HG03039 (cell line): ENCODE results near the gene DNM3.

Source experiments
- ATAC-seq: cut with Tn5 transposase; IDR thresholded peaks from one replicate; pipeline ENCODE4 v1.9.1; 2021; ENCODE audit warnings: mild to moderate bottlenecking, moderate library complexity; ENCODE audit not compliant: unreplicated experiment

The DNM3 gene

DNA sequence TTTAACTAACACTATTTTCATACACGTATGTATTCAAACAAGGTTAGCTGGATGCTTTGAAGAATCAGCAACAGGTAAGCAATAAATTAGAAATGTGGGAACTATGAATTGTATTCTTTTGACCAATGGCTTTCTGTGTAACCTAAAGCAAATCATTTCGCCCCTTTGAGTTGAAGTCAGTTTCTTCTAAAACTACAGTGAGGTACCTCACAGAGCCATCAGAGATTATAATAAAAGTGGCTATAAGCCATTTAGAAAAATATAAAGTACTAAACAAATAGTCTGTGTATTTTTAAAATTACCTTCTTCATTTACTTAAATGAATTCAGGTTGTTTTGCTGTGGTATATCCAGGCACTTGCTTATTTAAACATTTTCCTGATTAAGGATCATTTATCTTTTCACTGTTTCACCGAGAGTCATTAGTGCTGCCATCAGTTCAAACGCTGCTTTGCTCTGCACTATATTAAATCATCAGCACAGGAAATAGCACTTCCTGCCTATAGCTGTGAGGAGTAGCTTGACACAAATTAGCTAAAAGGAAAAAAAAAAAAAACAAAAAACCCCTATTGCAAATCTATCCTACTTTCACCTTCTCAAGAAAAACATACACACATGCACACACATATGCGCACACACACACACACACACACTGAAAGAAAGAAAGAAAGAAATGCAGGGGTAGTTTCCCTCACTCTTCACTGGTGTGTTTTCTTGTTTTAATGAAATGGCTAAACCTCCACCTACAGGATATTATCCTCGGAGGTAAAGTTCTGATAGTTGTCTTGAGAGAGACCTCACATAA is 539.3 kb downstream of the DNM3 start:
- ATAC-seq = peak; percentile 77

DNA sequence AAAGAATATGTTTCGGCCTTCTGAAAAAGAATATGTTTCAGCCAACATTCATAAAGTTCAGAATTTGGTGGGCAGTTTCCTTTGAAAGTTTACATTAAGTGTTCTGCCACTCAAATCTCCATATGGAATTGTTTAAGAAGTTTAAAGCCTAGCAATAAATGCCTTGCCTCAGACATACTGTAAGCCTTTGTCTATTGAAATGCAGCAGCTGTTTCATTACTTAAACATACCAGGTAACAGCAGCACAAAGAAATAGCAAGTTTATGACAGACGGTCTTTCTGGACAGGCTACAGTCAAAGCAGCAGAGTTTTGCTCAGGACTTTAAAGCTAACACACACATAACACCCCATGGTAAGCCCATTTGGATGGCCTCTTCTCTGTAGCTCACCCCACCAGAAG is 540.6 kb downstream of the DNM3 start:
- ATAC-seq = no peak

DNA sequence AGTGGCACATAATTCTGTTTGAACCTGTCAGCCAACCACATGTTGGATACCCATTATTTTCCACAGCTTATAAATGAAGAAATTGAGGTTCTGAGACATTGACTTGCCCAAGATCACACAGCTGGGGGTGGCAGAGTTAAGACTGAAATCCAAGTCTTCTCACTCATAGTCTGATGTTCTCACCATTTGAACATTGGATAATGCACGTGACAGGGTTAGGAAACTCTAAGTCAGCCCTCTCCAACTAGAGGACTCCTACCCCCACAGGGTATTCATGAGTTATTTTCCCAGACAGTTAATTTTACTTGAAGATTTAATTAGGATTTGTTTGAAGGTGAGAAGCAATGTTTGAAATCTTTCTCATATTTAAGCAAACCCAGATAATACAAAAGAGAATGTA is 541.1 kb downstream of the DNM3 start:
- ATAC-seq = no peak

DNA sequence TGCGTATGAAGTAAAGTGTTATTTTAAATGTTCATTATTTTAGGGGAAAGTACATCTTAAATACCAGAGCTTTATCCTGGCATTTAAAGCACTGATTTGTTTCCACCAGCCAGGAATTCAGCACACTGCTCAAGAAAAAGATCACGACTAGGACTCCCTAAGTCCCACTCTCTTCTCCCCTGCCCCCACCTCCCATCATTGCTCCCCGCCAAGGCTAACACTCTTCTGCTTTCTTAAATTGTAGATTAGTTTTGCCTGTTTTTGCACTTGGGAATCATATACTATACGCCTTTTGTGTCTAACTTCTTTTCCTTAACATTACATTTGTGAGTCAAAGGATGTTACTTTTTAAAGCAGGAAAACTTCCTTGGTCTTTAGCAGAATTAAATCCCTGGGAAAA is 541.7 kb downstream of the DNM3 start:
- ATAC-seq = no peak

DNA sequence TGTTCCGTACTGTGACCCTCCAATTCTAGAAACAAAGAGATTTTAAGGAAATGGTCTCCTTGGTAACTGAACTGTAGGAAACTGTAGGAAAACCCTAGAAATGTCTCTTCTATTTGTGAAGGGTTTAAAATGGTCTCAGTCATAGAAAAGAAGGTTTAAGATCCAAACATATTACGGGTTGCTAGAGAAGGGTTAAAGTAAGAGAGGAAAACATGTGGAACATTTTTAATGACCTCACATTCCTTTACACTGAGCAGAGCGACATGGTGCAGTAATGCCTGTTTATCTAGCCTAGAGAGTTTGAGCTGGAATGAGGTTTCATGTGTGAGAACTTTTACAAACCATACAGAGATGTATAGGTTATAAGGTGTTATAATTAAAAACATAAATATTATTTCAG is 542.2 kb downstream of the DNM3 start:
- ATAC-seq = no peak

DNA sequence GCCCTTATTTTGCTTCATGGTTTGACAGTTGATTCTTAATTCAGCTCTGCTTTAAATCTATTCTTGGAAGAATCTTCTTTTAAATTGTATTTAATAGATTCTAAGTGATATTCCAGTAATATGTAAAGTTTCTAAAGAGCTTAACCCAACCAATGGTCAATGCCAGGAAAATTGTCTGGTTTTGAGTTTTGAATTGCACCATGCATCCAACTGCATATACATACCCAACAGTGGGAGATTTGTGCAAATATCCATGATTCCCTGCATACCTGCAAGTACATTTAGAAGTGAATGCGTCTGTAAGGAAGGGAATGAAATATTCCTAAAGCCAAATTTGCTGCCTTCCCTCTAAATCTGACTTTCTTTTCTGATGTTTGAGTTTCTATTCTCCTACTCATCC is 543.4 kb downstream of the DNM3 start:
- no peak for ATAC-seq

DNA sequence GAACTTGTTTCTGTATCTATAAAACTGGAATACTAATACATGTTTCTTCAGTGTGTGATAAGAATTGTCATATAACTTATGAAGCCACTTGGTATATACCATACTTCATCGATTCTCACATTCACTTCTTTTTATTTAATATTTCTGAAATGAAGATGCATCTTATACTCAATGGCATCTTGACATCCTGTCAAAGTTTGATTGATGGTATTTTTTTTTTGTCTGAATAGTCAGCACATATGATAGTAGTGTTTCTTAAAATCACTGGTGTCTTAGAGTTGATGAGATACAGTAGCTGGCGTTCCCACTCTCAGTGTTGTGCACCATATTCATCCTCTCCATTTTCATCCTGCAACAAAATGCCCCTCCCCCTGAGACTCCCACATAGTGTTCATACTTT is 544.7 kb downstream of the DNM3 start:
- ATAC-seq = no peak

DNA sequence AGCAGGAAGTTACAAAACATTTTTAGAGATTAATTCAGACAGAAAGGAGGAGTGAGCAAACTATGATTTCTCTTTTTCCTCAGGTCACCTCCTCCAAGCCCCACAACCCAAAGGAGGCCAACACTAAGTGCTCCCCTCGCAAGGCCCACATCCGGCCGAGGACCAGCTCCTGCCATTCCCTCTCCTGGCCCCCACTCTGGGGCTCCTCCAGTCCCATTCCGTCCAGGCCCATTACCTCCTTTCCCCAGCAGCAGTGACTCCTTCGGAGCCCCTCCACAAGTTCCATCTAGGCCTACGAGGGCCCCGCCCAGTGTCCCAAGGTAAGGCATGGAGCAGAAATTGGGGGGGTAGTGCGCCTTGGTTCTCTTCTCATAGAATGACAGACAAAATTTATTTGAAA is 547.2 kb downstream of the DNM3 start:
- no peak for ATAC-seq

DNA sequence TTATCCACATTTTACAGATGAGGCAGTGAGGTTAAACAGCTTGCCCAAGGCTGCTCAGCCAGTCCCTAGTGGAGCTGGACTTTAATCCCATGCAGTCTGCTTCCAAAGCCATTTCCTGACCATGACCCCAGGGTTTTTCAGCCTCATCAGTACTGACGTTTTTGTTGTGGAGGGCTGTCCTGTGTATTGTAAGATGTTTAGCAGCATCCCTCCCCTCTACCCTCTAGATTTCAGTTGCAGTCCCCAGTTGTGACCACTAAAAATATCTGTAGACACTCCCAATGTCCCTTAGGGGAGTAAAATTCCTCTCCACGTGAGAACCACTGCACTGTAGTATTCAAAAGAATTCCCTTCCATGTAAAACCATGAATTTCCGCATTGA is 549.0 kb downstream of the DNM3 start:
- ATAC-seq = no peak

DNA sequence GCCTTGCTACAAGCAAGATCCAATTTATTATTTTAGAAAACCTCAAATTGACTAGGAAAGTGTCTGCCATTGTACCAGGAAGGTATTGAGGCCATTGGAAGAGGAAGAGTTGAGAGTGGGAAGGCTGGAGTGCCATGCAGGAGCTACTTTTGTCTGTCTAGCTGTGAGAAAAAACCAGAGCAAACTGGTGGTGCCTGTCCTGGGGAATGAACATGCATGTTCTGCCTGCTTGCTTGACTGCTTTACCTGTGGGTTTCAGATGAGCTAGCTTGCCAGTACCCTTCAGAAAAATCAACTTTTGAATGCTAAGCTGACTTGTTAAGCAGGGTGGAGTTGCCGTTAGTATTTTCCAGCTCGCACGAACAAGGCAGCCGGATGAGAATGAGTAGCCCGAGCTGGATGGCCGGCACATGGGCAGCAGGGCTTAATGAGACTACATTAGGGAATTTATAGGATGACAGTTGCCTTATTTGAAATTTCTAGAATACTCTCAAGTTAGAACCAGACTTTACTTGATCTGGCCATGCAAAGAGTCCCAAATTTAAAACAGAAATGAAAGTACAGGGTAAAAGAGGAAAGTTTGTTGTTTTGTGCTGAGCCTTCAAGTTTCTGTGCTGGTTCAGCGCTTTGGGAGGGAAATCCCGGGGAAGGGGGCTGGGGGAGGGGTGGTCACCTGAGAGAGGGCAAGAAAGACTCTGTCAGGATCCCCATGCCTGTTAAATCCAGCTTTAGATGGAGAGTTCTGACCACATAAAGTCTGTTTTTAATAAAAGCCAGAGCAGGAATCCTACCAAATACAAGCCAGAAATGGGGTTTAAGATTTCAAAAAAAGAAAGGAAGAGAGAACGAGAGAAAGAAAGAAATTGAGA is 549.6 kb downstream of the DNM3 start:
- ATAC-seq = peak; percentile 65

DNA sequence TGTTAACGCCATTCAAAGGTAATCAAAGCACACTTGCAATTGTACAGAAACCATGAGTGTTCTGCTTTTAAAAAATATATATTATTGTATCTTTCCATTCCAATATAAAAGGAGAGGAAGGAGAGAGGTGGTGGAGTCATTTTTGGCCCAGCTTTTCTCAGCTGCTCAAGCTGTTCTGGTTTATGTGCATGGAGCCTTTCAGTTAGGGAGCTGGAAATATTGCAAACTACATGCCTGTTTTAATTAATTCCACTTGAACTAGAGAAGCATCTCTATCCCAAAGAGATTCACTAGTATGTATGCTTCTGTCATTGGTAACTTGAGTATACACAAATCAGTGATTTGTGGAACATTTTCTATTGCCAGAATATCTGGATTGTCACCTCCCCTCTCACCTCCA is 550.7 kb downstream of the DNM3 start:
- no peak for ATAC-seq

DNA sequence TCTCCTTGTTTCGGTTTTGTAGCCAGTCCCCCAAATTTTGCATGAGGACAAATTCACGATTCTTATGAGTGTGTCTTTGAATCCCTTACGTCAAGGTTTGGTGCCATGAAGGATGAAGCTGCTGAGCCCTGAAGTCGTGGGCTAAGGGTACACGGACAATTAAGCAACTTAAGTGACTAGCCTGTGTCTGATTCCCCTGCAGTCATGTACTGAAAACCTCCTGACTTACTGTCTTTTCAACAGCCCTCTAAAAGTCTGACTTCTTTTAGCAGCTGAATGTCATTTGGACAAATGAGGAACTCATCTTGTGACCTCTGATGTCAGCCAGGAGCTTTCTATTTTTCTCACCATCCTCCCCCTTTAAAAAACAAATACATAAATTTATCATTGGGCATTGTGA is 552.1 kb downstream of the DNM3 start:
- no peak for ATAC-seq

DNA sequence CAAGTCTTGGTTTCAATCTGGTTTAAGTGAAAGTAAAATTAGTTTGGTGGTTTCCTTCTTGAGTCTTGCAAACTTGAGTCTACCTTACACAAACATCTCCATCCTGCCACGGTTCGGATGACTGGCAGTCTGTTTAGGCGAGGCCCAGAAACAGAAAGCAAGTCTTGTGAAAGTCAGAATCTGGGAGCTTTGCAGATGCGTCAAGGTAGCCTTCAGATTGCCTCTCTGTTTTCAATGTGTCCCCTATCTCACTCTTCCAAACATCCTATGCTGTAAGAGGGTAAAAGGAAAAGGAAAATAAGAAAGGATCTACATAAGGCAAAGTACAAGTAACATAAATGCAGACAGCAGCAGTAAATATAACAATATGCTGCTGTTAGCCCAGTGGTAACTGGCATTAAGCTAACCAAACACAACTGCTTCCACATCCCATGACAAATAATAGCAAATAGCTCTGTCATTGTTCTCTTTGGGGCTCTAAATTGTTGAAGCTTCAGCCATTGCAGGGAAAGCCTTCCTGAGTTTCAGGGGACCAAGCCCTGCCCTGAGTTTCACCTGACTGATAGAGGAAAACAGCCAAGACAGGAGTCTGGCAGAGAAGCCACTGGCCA is 552.9 kb downstream of the DNM3 start:
- ATAC-seq = peak; percentile 72

DNA sequence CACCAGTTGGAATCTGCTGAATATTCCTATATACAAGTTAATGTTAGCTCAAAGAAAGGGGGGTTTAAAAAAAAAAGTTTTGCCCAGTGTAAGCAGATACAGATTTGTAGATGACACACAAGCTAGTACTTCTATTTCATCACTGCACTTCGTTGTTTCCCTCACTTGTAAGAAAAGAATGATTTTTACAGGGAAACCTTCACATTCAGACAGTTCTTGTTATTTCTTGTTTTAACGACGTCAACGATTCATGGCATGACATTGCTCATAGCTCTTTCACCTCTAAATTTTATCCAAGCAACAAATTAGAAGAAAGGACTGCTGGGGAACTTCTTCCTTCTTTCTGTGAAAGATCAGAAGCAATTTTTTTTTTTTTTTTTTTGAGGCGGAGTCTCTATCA is 553.5 kb downstream of the DNM3 start:
- no peak for ATAC-seq

DNA sequence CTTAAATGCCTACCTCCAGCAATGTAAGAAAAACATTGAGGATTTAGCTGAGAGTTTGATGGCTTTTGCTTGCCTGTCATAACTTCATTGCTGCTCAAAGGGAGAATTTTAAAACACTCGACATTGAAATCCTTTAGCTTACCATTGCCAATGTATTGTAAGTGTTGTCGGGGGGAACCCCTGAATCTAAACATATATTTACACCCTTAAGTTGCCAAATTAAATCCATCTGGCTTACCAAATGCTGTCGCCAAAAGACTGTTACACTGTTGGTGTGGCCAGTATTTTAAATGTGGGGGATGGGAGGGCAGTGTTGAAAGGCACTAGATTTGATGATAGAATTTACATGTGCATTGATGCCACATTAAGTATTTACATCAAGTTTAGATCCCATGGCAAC is 554.3 kb downstream of the DNM3 start:
- no peak for ATAC-seq

DNA sequence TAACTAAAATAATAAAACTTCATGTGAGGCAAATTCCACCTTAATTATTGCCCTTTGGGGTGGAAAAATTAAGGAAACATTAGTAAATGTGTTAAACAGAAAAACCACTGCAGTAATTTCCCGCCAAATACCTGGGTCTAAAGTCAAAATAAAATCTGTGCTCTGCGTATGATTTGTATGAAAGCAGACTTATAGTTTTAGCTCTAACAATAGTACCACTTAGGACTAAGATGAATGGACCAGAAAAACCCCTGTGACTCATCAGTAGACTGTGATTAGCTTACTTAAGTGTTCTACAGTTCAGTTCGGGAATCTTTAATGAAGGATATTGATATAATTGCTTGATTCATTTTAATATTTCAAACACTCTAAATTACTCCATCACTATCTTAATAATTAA is 555.9 kb downstream of the DNM3 start:
- ATAC-seq = no peak

DNA sequence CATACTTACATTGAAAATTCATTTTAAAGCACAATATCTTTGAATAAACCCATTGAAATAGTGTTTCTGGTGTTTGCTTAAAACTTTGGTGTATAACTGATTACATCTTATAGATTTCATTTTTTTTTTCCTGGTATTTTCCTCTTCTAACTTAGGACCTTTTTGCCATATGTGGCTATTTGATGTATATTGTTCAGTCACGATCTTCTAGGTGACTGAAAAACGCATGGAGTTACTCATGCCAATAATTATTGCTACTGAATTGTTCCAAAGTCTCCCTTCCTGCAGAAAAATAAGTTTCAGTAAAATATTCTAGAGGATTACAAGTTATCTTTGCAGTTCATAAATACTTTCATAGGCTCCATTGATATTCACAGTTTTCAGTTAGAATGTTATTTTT is 556.3 kb downstream of the DNM3 start:
- no peak for ATAC-seq

DNA sequence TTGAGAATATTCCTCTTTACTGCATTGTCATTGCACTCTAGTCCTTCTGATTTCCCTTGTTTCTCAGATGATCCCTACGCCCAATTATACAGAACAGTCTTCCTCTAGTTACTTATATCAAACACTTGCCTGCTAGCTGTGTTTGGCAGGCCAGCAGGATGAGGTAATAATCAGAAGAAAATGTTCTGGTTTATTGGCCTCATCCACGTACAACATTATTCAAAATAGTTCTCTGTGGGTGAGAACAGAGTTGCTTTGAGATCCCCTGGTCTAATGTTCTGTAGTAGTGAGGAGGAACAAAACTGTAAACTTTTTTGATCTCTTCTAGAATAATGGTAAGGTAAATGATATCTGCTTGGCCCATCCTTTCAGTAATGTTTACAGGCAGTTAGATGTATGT is 556.9 kb downstream of the DNM3 start:
- no peak for ATAC-seq

DNA sequence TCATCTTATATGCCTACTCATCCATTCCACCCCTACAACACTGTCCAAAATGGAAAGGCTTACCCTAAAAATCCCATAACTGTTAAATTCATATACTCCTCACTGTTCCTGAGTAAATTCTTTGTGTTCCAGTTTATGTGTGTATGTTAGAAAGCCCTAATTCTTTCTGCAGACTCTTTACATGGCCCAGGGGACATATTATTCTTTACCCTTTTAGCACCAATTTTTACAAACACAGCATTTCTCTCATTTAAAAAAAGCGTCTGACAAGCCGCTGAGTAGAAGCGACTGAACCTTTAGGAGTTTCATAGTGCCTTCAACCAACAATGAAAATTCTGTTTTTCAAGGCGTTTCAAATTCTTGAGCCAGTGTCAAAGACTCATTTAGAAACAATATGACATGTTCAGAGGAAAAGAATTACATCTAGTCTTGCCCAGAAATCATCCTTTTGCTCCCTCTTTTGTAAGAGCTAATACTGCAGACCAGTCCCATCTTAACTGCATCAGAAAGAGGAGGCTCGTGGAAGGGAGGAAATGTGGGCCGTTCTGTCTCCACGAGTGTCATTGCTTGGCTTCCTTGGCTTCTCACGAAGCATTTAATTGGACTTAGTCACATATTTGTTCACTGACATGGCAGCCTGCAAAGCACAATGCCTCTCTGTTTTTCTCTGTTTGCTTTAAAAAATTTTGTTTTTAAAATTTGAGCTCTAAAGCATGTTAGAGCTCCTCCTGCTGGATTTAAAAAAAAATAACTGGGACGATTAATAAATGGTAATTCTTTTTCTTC is 557.9 kb downstream of the DNM3 start:
- ATAC-seq = no peak

DNA sequence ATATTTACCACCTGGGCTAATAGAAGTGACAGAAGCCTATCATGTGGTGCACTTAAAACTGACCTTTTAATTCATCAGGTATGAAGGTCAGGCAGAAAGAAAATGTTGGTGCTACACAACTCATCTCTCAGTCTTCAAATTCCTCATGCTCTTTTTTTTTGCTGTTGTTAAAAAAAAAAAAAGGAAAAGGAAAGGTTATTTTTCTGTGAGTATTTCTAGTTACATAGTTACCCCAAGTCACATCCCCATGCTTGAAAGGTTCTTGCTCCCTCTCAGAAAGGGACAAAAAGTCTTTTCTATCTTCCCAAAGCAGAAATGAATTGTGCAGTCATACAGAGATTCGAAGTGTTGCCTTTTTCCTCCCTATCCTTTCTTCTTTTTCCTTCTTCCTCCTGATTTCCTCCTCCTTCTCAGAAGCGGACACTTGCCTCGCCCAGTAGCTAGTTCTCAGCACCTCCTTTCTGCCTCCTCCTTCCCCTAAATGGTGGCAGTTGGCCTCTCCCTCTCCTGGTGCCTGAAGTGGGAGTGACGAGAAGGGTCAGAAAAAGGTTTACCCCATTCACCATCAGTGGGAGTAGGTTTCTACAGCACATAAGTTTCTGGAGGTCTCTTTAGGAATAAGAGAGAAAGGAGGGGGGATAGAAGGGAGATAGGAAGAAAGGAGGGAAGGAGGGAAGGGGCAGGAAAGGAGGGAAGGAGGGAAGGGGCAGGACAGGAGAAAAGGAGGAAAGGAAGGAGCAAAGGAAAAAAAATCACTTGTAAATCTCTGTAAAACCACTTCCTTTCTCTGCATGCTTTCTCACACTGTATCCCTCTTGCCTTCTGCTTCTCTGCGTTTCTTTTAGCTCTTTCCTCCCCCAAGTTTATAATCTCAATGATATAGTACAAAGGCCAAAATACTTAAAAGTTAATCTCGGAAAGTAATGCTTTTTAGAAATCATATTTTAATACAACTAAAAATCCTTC is 558.7 kb downstream of the DNM3 start:
- no peak for ATAC-seq
